ENCODE data around the gene RIOX2. TPM values are rescaled to one million over a fixed set of nuclear protein-coding genes. Genes with fewer than 3 reads are reported as not detected.

The RIOX2 gene
- polyA plus RNA-seq, 1 experiment = 27.3 TPM

DNA sequence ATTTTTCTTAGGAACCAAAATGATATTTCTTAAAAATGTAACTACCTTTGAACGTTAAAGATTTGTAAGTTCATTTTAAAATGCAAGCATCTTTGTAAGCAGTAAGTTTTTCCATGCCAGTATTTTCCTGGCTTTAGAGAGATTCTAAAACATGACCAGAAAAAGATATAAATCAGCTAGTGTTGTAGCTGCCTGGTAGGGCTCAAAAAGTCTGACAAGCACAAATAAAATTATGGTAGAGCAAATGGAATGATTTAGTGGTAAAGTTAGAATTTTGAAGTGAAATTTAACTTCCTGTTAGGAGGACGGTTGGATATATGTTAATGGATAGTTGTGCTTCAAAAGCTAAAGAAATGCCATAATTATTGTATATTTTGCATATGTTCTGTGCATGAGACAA lies 33.2 kb upstream of the RIOX2 start:
- POLR2A ChIA-PET = no interaction called here
- no peaks in the 10 kb centered on the region for H3K9me3 ChIP-seq (ENCODE audit: control insufficient read depth, insufficient read depth, low read length)
- CTCF ChIA-PET = interaction anchor here (1.5 kb wide), 1 partner anchor 16 kb away, joined by 4 read pairs; no protein-coding TSS in a partner anchor
- no peaks in the 10 kb centered on the region for H3K27me3 ChIP-seq (ENCODE audit: control insufficient read depth, insufficient read depth, low read length)
- H3K27ac ChIP-seq (ENCODE audit: low read depth, low read length) = no peak overlapping the region
- no peak overlapping the region for H3K4me3 ChIP-seq (ENCODE audit: low read depth, low read length)
- TF ChIP-seq, protein P1, sequence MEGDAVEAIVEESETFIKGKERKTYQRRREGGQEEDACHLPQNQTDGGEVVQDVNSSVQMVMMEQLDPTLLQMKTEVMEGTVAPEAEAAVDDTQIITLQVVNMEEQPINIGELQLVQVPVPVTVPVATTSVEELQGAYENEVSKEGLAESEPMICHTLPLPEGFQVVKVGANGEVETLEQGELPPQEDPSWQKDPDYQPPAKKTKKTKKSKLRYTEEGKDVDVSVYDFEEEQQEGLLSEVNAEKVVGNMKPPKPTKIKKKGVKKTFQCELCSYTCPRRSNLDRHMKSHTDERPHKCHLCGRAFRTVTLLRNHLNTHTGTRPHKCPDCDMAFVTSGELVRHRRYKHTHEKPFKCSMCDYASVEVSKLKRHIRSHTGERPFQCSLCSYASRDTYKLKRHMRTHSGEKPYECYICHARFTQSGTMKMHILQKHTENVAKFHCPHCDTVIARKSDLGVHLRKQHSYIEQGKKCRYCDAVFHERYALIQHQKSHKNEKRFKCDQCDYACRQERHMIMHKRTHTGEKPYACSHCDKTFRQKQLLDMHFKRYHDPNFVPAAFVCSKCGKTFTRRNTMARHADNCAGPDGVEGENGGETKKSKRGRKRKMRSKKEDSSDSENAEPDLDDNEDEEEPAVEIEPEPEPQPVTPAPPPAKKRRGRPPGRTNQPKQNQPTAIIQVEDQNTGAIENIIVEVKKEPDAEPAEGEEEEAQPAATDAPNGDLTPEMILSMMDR (IDR thresholded peaks at IDR 0.05; ENCODE audit: low read depth, low read length) = no peak
- no peak for DNase-seq (ENCODE audit: low read depth, low spot score)

DNA sequence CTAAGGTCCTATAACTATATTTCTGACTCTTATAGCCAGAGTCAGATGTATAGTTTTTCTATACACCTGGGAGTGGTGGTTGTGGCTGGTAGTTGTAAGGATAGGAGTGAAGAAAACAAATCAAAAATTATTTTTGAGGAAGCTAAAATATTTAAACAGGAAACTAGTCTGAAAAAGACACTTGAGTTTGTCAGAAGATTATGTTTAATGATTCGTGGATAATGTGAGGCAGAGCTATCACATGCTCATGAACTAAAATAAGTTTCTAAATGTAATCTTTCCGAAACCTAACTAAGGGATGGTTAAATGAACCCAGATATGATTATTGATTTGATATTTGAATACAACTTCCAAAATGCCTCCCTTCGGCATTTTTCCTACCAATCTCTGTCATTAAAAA lies 32.5 kb upstream of the RIOX2 start:
- no peaks in the 10 kb centered on the region for H3K9me3 ChIP-seq (ENCODE audit: control insufficient read depth, insufficient read depth, low read length)
- ChIA-PET POLR2A (no interaction called here), CTCF (interaction anchor here (1.5 kb wide), 1 partner anchor 17 kb away, joined by 4 read pairs; no protein-coding TSS in a partner anchor)
- DNase-seq (ENCODE audit: low read depth, low spot score) = no peak
- no peak overlapping the region for H3K27ac ChIP-seq (ENCODE audit: low read depth, low read length)
- no peaks in the 10 kb centered on the region for H3K27me3 ChIP-seq (ENCODE audit: control insufficient read depth, insufficient read depth, low read length)
- no peak overlapping the region for H3K4me3 ChIP-seq (ENCODE audit: low read depth, low read length)
- TF ChIP-seq, protein P1 (IDR thresholded peaks at IDR 0.05; ENCODE audit: low read depth, low read length) = no peak

DNA sequence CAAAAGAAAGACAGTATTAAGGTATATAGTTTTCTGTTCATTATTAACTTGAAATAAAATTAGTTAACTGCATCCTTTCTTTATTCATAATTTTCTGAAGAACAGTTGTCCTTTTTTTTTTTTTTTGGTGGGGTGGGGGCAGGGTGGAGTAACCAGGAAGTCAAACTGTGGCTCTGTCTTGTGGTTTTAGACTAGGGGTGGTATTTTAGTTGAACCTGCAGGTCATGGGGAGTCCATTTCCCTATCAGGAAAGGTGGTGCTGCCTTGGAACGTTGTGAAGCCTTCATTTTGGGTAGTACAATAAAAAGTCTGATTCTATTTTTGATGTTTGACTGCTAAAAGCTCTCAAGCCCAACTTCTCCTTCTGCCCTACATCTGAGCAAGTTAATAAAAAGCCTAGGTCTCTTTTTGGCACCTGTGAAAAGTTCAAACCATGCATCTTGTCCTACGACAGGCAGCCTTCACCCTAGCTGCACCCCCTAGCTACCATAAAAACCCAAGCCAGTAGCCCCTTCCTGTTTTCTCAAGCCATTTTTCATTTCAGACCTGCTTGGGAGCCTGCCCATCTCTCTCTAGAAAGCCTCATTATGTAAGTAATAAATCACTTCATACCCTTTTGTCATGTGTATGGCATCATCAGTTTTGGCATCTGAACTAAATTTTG lies 31.2 kb upstream of the RIOX2 start:
- Histone ChIP-seq H3K9me3 (ENCODE audit: control insufficient read depth, insufficient read depth, low read length) (no peaks in the 10 kb centered on the region), H3K27me3 (ENCODE audit: control insufficient read depth, insufficient read depth, low read length) (no peaks in the 10 kb centered on the region), H3K27ac (ENCODE audit: low read depth, low read length) (no peak overlapping the region), H3K4me3 (ENCODE audit: low read depth, low read length) (no peak overlapping the region)
- ChIA-PET CTCF (no interaction called here), POLR2A (no interaction called here)
- TF ChIP-seq, protein P1 (IDR thresholded peaks at IDR 0.05; ENCODE audit: low read depth, low read length) = no peak
- no peak for DNase-seq (ENCODE audit: low read depth, low spot score)

DNA sequence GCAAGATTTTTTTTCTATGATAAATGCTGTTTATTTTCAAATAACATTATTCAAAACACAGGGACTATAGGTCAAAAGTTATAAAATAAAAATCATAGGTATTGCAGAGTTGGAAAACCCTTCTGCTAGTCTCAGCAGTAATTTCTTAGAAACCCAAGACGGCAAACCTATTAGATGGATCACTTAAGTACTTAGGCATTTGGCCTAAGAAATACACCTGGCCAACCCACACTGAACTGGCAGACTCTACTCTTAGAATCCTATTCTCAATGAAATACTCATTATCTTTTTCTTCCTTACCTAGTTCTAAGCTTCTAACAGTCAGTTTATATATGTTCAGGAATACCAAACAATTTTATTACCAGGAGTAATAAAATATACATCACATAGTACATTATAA lies 30.5 kb upstream of the RIOX2 start:
- Histone ChIP-seq H3K4me3 (ENCODE audit: low read depth, low read length) (no peak overlapping the region), H3K27me3 (ENCODE audit: control insufficient read depth, insufficient read depth, low read length) (no peaks in the 10 kb centered on the region), H3K27ac (ENCODE audit: low read depth, low read length) (no peak overlapping the region), H3K9me3 (ENCODE audit: control insufficient read depth, insufficient read depth, low read length) (no peaks in the 10 kb centered on the region)
- DNase-seq (ENCODE audit: low read depth, low spot score) = no peak
- TF ChIP-seq, protein P1 (IDR thresholded peaks at IDR 0.05; ENCODE audit: low read depth, low read length) = no peak
- ChIA-PET CTCF (no interaction called here), POLR2A (no interaction called here)

DNA sequence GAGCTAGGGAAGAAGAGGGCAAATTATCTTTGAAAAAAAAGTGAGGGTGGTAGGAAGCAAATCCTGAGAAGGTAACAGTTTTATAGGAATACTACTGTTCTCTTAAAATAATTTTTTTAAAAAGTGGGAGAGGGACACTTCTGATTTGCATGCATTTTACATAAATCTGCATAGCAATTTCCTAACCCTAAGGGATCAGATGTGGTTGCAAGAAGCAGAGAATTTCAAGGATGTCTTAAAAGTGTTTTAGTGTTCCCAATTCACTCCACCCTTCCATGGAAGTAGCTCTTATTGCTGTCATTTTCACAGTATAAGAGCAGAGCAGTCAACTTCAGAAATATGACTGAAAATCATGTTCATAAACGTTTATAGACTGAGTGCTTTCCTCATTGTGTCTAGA lies 27.8 kb upstream of the RIOX2 start:
- H3K4me3 ChIP-seq (ENCODE audit: low read depth, low read length) = no peak overlapping the region
- no peaks in the 10 kb centered on the region for H3K27me3 ChIP-seq (ENCODE audit: control insufficient read depth, insufficient read depth, low read length)
- DNase-seq (ENCODE audit: low read depth, low spot score) = no peak
- TF ChIP-seq, protein P1 (IDR thresholded peaks at IDR 0.05; ENCODE audit: low read depth, low read length) = no peak
- H3K27ac ChIP-seq (ENCODE audit: low read depth, low read length) = no peak overlapping the region
- CTCF ChIA-PET = no interaction called here
- POLR2A ChIA-PET = no interaction called here
- H3K9me3 ChIP-seq (ENCODE audit: control insufficient read depth, insufficient read depth, low read length) = no peaks in the 10 kb centered on the region
